AG04450 (cell line): ENCODE results near the gene WWP2. TPM values are rescaled to one million over a fixed set of nuclear protein-coding genes. Genes with fewer than 3 reads are reported as not detected.
A peak's percentile ranks its signal among the peaks of the same experiment; 100 is the strongest.

Experiments used
- CTCF ChIA-PET: fragments of 300-600, 350-600 bp; formaldehyde crosslinking; extraction: SDS; loops from one replicate; lab custom pipeline; 2022; ENCODE audit warnings: antibody characterized with exemption, inconsistent platforms; lab: Charles Lee
- POLR2A ChIA-PET: fragments of 350-600 bp; formaldehyde crosslinking; extraction: SDS; loops from one replicate; lab custom pipeline; 2021; ENCODE audit warnings: antibody characterized with exemption, inconsistent platforms; lab: Yijun Ruan, JAX
- DNase-seq: peaks from one replicate; pipeline ENCODE4 v3.0.0-alpha.2; 2011; ENCODE audit warnings: low read depth, low spot score
- H3K27ac ChIP-seq: one replicate; pipeline ENCODE4 v1.5.1; 2012; ENCODE audit warnings: low read depth, low read length, control low read depth
- H3K27me3 ChIP-seq: one replicate; pipeline ENCODE4 v1.6.0; 2012; ENCODE audit warnings: low read length; ENCODE audit not compliant: control insufficient read depth, insufficient read depth
- H3K4me3 ChIP-seq: 2 replicates; pipeline ENCODE4 v1.5.1; 2011; ENCODE audit warnings: mild to moderate bottlenecking, low read depth, low read length, control low read depth
- H3K9me3 ChIP-seq: 2 replicates; pipeline ENCODE4 v1.5.1; 2012; ENCODE audit warnings: low read length; ENCODE audit not compliant: control insufficient read depth, insufficient read depth
- CTCF ChIP-seq: IDR thresholded peaks from 2 replicates; pipeline ENCODE4 v1.5.1; 2011; ENCODE audit warnings: low read depth, low read length, control low read depth, inconsistent platforms
- polyA plus RNA-seq: library from polyadenylated mRNA; depleted of rRNA; stranded (reverse); fragments of >200 nt; gene quantifications from 2 replicates; pipeline ENCODE4 v1.2.3, GENCODE V29; 2011

Gene WWP2
- polyA plus RNA-seq, 1 experiment = 13.4 TPM

GRCh38 chr16:69865701-69866100 lies 103.6 kb downstream of the WWP2 start:
- peak overlapping the region; percentile 57 for H3K27ac ChIP-seq
- no peak overlapping the region for H3K4me3 ChIP-seq
- TF ChIP-seq CTCF = no peak
- peak; percentile 38 for DNase-seq
- no peaks in the 10 kb centered on the region for H3K9me3 ChIP-seq
- no peaks in the 10 kb centered on the region for H3K27me3 ChIP-seq
- ChIA-PET CTCF (interaction anchor here (1.5 kb wide), 1 partner anchor 65 kb away, joined by 7 read pairs; no protein-coding TSS in a partner anchor), POLR2A (no interaction called here)

GRCh38 chr16:69867784-69868560 lies 105.8 kb downstream of the WWP2 start:
- Histone ChIP-seq H3K4me3 (no peak overlapping the region), H3K27ac (no peak overlapping the region), H3K27me3 (no peaks in the 10 kb centered on the region), H3K9me3 (no peaks in the 10 kb centered on the region; the same call in 1 of the 2 replicates)
- CTCF ChIA-PET = no interaction called here
- DNase-seq = no peak
- POLR2A ChIA-PET = no interaction called here
- TF ChIP-seq CTCF = no peak

- POLR2A ChIA-PET = no interaction called here
- Histone ChIP-seq H3K27me3 (no peaks in the 10 kb centered on the region), H3K27ac (no peak overlapping the region), H3K9me3 (no peaks in the 10 kb centered on the region; the same call in 1 of the 2 replicates), H3K4me3 (no peak overlapping the region)
- no peak for TF ChIP-seq CTCF
- CTCF ChIA-PET = no interaction called here
- DNase-seq = no peak
Measured at GRCh38 chr16:69870761-69871160, 108.6 kb downstream of the WWP2 start.

- no peak for DNase-seq
- H3K9me3 ChIP-seq = peaks cover 4% of the 10 kb centered on the region
- H3K4me3 ChIP-seq = no peak overlapping the region
- TF ChIP-seq CTCF = no peak
- no peaks in the 10 kb centered on the region for H3K27me3 ChIP-seq
- CTCF ChIA-PET = no interaction called here
- POLR2A ChIA-PET = no interaction called here
- H3K27ac ChIP-seq = no peak overlapping the region
Measured at GRCh38 chr16:69871708-69872107, 109.6 kb downstream of the WWP2 start.

GRCh38 chr16:69872888-69873287 lies 110.8 kb downstream of the WWP2 start:
- TF ChIP-seq CTCF = no peak

More at GRCh38 chr16:69872888-69873287, 110.8 kb downstream of the WWP2 start:
- no peak for DNase-seq
- CTCF ChIA-PET = no interaction called here
- Histone ChIP-seq H3K4me3 (no peak overlapping the region), H3K27me3 (no peaks in the 10 kb centered on the region), H3K9me3 (peaks cover 4% of the 10 kb centered on the region), H3K27ac (no peak overlapping the region)
- POLR2A ChIA-PET = no interaction called here
